HFFc6 (cell line): ENCODE results near the gene ALDOA. TPM values are rescaled to one million over a fixed set of nuclear protein-coding genes. Genes with fewer than 3 reads are reported as not detected.

Experiments
- DNase-seq: peaks from one replicate; pipeline ENCODE4 v3.0.0-alpha.2; 2018
- H3K27ac Mint-ChIP-seq: 2 replicates; pipeline ENCODE4 v1.8.0; 2020; ENCODE audit warnings: mild to moderate bottlenecking, mixed read lengths
- H3K27me3 Mint-ChIP-seq: 2 replicates; pipeline ENCODE4 v1.8.0; 2021; ENCODE audit warnings: mild to moderate bottlenecking, moderate library complexity, mixed read lengths; ENCODE audit not compliant: insufficient read depth
- H3K36me3 Mint-ChIP-seq: 2 replicates; pipeline ENCODE4 v1.8.0; 2021; ENCODE audit warnings: low read depth, mixed read lengths
- H3K4me1 Mint-ChIP-seq: 2 replicates; pipeline ENCODE4 v1.8.0; 2020; ENCODE audit warnings: low read depth, mixed read lengths
- H3K4me3 Mint-ChIP-seq: 2 replicates; pipeline ENCODE4 v1.8.0; 2020; ENCODE audit warnings: mild to moderate bottlenecking, moderate library complexity, mixed read lengths
- H3K9me3 Mint-ChIP-seq: 2 replicates; pipeline ENCODE4 v1.8.0; 2020; ENCODE audit warnings: mild to moderate bottlenecking, mixed read lengths
- CTCF ChIP-seq: fragments of 200-600 bp; sonication (generic); IDR thresholded peaks from 2 replicates; pipeline ENCODE4 v1.5.0; 2021; ENCODE audit warnings: antibody characterized with exemption, mild to moderate bottlenecking
- total RNA-seq, 6 experiments: library from RNA; stranded (reverse); fragmentation: NEBNext Ultra II Directional; extraction: Animal tissue kit (Norgen Biotek cat#: 25700); gene quantifications; 2 replicates in 1 of 6; 3 replicates in 5 of 6; pipeline ENCODE4 v1.2.3, GENCODE V29; 2021

Gene ALDOA
- total RNA-seq, 6 experiments from 2014 or later = 1,621 to 1,937 (median 1,752) TPM

GRCh38 chr16:30090610-30091331 is 25.2 kb downstream of the ALDOA start:
- H3K4me3 Mint-ChIP-seq = peak overlapping the region; percentile 52
- peaks cover 5% of the 10 kb centered on the region for H3K27me3 Mint-ChIP-seq
- no peaks in the 10 kb centered on the region for H3K9me3 Mint-ChIP-seq
- H3K36me3 Mint-ChIP-seq = peaks cover 8% of the 10 kb centered on the region
- peaks cover 48% of the 10 kb centered on the region for H3K4me1 Mint-ChIP-seq
- H3K27ac Mint-ChIP-seq = peak overlapping the region; percentile 85
- DNase-seq = no peak
- no peak for TF ChIP-seq CTCF

DNA sequence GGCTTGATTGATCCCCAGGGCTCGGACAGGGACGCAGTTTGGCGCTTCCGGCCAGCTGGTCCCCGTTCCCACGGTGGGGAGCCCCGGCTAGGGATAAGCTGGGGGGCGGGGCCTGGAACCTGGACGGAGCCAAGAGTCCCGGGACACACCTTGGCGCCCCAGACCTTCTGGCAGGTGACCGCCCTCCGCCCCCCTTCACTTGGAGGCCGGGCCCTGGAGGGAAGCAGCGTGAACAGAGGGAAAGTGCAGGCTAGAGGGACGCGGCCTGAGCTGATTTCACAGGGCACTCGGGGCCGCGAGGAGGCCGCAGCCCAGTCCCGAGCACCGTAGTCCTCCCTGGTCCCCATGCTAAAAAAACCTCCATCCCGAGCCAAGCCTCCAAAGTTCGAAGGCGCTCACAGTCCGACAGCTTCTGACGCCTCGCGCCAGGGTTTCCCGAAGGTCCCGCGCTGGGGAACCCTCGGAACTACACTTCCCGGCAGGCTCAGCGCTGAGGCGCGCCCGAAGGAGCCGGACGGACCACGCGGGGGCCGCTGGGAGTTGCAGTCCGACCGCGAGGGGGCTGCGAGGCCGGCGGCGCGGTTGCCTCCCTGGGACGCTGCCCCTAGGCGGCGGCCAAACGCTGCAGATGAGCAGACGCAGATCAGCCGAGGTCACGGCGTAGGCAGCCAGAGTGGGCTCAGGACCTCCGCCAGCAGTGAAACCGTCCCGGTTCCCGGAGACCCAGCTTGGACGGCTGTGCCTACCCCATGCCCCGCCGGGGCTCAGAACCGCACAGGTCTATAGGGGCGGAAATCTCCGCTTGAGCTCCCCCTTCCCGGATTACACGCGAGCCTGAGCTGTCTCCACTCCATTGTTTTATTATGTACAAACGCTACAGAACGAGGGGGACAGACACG is 26.2 kb downstream of the ALDOA start, which contains the start of gene TBX6:
Gene TBX6 (minus strand): TSS at position 451 of the 899 bp plus-strand sequence. CDS start 731 bp downstream, outside the sequence.
- Mint-ChIP-seq H3K9me3 (peaks cover 4% of the 10 kb centered on the region), H3K36me3 (peaks cover 10% of the 10 kb centered on the region), H3K4me1 (peaks cover 48% of the 10 kb centered on the region), H3K27me3 (peaks cover 7% of the 10 kb centered on the region), H3K4me3 (peak within 1 kb of the TSS; percentile 88), H3K27ac (peak within 1 kb of the TSS; percentile 90)
- peak; percentile 90 for DNase-seq
- TF ChIP-seq CTCF = peak; percentile 79

GRCh38 chr16:30092373-30093010 is 26.9 kb downstream of the ALDOA start:
- Mint-ChIP-seq H3K27me3 (peaks cover 7% of the 10 kb centered on the region), H3K27ac (peak overlapping the region; percentile 64), H3K4me1 (peaks cover 48% of the 10 kb centered on the region), H3K36me3 (peaks cover 12% of the 10 kb centered on the region), H3K9me3 (peaks cover 12% of the 10 kb centered on the region), H3K4me3 (peak overlapping the region; percentile 88)
- DNase-seq = no peak
- TF ChIP-seq CTCF = peak; percentile 32

DNA sequence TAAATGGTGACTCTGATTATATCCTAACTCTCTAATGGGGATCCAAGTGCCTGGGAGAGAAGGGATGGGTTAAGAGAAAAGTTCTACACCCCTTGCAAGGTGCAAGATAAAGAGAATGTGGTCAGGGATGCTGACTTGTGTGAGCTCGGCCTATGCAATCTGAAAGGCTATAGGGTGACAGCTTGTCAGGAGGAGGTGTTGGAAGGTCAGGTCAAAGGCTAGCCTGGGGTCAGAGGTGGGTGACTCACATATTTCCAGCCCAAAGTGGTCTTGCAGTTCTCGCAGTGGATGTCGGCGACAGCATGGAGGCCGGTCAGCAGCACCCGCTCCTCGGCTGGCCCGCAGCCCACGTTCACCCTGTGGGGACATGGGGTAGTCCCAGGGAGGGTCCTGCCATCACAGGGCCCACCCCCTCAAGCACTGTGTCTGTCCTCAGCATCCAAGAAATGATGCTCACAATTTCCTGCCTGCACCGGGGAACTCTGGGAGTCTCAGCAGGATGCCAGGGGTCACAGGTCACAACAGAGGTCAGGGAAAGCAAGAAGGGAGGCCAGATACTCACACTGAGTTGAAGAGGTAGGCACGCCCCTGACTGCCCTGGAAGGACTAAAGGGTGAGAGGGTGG is 29.1 kb downstream of the ALDOA start:
- H3K27me3 Mint-ChIP-seq = peaks cover 4% of the 10 kb centered on the region
- H3K27ac Mint-ChIP-seq = no peak overlapping the region

More for the DNA sequence above, 29.1 kb downstream of the ALDOA start:
- no peak for TF ChIP-seq CTCF
- H3K4me1 Mint-ChIP-seq = peaks cover 33% of the 10 kb centered on the region
- peaks cover 16% of the 10 kb centered on the region for H3K36me3 Mint-ChIP-seq
- H3K9me3 Mint-ChIP-seq = peaks cover 20% of the 10 kb centered on the region
- no peak for DNase-seq
- H3K4me3 Mint-ChIP-seq = peak overlapping the region; percentile 84
